HG02623 (cell line): ENCODE results near the gene CETP.
"Not testable (repeated sequence)": the region's sequence is repeated elsewhere in the genome, so short reads cannot be mapped to it uniquely, and the experiment has no call there.

Experiments used
- ATAC-seq: cut with Tn5 transposase; IDR thresholded peaks from one replicate; pipeline ENCODE4 v1.9.1; 2021; ENCODE audit warnings: moderate library complexity; ENCODE audit not compliant: unreplicated experiment

Gene CETP

GRCh38 chr16:56995136-56995805 is 33.5 kb downstream of the CETP start:
- no peak for ATAC-seq

DNA sequence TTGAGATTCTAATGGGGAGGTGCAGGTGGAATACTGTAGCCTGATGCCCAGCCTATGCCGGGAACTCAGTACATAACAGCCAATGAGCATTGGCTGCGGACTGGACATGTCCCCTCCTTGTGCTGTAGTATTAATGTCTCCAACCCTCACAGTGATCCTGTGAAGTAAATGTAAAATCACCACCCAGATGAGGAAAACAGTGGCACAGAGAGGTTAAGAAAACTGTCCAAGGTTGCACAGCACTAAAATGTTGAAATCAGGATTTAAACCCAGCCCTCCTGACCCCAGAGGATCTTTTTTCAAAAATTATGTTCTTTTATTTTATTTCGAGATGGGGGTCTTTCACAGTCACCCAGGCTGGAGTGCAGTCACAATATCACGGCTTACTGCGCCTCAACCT is 35.5 kb downstream of the CETP start:
- ATAC-seq: no peak

- no peak for ATAC-seq
Observed at GRCh38 chr16:56997931-56998330, 36.2 kb downstream of the CETP start.

- ATAC-seq: no peak
Observed at GRCh38 chr16:56998352-56998751, 36.6 kb downstream of the CETP start.

DNA sequence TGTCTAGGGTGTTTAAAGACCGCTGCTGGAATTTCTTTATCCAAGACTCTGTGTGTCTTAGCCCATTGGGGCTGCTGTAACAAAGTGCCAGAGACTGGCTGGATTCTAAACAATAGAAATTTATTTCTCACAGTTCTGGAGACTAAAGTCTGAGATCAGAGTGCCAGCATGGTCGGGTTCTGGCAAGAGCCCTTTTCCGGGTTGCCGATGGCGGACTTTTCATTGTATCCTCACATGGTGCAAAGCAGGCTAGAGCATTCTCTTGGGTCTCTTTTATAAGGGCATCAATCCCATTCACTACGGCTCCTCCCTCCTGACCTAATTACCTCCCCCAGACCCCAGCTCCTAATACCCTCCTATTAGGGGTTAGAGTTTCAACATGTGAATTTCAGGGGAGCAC is 37.1 kb downstream of the CETP start:
- no peak for ATAC-seq

DNA sequence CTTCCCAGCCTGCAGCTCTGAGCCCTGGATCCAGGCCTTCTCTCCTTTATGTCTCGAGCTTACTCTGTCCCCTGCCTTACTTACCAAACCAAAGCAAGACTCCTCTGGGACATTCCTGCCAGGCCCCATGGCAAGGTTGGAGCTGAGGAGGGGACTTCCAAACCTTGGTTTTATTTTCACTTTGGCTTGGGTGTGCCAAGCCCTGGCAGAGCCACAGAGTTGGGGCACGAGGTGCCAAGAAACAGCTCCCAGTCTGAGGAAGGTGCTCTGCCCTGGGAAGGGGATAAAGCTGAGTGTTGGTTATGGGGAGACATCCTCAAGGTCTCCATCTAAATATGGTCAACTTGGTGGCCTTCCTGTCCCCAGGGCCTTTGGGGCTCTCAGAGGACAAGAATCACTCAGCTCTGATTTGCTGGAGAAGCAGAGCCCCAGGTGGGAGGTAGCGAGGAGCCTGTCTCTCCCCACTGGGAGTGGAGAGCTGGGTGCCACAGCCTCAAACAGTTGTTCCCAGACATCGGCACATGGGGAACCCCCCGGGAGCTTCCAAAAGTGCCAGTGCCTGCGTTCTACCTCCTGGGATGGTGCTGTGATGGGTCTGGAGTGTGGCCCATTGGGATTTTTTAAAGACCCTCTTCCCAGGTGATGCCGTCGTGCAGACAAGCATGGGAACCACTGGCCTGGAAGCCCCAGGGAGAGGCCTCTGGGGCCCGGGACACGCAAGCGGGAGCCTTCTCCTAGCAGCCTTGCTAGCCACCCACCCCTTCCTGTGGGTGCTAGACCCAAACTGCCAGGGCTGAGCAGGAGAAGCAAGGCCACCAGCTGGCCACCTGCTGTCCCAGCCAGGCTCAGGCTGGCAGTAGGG is 37.9 kb downstream of the CETP start:
- ATAC-seq: no peak

GRCh38 chr16:57000271-57001025 is 38.7 kb downstream of the CETP start:
- ATAC-seq: no peak

DNA sequence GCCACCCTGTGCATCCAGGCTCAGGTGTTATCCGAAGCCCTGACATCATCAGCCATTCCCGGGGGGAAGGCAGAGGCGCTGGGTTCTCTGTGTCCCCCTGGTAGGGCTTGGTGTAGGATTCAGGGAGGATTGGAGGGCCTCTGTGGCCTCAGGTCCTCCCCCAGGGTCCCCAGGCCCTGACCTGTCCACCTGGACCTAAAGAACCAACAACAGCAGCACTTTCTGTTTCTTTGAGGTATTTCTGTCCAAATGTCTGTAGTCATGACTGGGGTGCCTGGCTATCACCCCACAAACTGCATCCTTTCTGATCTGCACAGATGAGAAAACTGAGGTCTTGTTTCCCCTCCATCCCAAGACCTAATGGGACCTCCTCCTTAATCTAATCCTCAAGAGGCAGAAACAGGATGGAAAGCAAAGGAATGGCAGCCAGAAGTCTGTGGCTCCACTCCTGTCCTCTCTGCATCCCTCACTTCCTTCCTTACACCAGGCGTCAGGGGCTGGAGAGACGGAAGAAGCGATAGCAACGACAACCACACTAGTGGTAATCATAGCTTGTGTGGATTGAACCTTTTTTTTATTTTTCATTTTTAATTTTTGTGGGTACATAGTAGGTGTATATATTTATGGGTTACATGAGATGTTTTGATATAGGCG is 39.4 kb downstream of the CETP start:
- no peak for ATAC-seq

- ATAC-seq: no peak
Observed at GRCh38 chr16:57003439-57004386, 42.0 kb downstream of the CETP start.

DNA sequence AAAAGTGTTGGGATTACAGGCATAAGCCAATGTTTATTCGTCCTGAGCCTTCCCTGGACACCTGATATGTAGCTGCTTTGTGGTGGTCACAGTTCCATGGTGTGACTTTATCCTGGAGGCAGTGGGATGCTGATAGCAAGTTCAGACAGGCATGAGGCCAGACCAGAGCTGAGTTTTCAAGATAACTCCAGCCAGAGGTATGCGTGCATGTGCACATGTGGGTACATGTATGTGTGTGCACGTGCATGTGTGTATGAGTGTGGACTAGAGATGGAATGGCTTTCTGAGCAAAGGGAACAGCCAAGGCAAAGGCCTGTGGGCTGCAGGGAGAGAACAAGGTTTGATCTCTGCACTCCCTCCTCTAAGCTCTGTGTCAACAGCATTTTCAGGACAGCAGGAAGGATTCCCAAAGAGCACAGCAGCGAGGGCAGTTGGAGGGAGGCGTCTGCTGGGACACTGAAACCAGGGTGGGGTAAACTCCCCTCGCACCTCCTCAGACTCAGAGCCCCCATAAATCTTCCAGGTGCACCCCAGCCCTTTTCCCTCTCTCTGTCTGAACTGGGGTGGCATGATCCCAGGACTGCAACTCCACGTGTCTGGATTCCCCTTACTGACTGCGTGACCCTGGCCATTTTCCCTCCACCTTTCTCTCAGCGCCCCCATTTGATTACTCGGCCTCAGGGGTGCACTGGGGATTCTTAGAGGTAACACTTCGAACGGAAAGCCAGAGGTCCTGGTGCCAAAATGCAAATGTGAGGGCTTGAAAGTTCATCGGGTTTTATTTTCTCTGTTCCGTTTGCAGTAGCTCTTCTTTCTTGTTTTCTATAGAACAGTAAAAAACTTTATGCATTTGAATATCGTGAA is 42.9 kb downstream of the CETP start:
- ATAC-seq: no peak

- not testable (repeated sequence) for ATAC-seq
Observed at GRCh38 chr16:57005597-57005996, 43.8 kb downstream of the CETP start.

DNA sequence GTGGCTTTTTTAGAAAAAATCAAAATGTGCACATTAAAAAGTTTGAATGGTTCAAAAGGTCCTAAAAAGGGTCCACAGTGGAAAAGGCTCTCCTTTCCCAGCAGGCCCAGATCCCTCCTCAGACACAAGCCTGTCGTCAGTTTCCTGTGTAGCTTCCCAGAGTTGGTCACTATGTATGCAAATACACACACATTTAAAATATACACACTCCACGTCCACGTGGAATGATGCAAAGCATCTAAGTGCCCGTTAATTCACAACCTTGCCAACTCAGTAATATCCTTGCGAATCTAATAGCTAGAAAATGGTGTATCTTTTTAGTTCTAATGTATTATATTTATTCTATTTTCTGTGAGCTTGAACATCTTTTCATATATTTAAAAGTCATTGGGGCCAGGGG is 45.3 kb downstream of the CETP start:
- no peak for ATAC-seq

DNA sequence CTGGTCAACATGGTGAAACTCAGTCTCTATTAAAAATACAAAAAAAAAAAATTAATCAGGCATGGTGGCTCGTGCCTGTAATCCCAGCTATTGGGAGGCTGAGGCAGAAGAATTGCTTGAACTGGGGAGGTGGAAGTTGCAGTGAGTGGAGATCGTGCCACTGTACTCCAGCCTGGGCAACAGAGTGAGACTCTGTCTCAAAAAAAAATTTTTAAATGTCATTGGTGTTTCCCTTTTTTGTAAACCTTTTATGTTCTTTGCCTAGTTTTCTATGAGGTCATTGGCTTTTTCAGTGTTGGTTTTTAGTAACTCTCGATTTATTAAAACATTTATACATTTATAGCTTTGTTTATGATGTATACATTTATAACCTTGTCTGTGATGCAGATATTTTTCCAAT is 45.8 kb downstream of the CETP start:
- no peak for ATAC-seq

GRCh38 chr16:57008440-57008839 is 46.7 kb downstream of the CETP start:
- ATAC-seq: no peak

DNA sequence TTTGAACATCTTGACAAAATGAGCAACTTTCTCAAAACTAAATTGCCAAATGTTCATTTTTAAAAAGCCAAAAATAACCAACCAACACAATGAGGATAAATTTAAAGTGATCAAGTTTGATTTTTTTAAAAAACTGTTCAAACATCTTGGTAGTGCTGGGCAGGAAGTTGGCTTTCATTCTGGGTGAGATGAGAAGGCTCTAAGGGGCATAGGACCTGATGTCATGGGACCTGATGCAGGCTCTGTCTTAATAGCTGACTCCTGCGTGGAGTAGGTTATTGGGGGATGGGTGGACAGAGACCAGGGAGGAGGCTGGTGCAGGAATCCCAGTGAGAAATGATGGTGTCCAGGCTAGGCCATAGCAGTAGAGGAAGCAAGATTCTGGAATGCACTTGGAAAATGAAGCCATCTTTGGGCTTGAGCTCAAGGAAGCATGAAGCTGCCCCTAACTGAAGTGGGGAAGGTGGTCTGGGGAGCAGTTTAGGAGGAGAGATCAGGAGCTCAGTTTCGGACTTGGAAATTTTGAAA is 48.0 kb downstream of the CETP start:
- no peak for ATAC-seq

DNA sequence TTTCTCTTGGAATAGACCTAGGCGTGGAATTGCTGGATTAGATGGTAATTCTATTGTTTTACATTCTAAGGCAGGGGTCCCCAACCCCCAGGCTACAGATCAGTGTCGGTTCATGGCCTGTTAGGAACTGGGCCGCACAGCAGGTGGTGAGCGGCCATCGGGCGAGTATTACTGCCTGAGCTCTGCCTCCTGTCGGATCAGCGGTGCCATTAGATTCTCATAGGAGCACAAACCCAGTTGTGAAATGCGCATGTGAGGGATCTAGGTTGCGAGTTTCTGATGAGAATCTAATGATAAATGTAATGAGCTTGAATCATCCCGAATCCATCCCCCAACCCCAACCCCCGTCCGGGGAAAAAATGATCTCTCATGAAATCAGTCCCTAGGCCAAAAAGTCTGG is 50.6 kb downstream of the CETP start:
- no peak for ATAC-seq

- no peak for ATAC-seq
Observed at GRCh38 chr16:57013229-57013628, 51.5 kb downstream of the CETP start.

DNA sequence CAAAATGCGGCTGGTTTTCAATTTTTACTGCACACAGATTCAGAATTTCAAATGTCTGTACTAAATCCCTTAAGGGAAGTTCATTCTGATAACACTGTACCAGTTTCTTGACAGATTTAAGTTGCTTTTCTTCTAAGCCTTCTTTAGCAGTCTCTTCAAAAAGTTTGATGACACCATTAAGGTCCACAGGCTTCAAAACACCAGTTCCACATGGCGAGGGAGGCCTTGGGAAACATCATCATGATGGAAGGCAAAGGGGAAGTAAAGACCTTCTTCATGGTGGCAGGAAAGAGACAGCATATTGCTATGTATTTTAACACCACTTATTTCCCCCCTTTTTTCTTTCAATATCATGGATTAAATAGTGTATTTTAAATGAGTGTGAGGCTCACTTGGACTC is 52.2 kb downstream of the CETP start:
- no peak for ATAC-seq

GRCh38 chr16:57016301-57016700 is 54.6 kb downstream of the CETP start:
- ATAC-seq: no peak
